Psoas muscle (tissue), 8 donors: ENCODE measurements around the gene CDON. TPM values are rescaled to one million over a fixed set of nuclear protein-coding genes. Genes with fewer than 3 reads are reported as not detected.
A peak's percentile ranks its signal among the peaks of the same experiment; 100 is the strongest.

Experiments
- ATAC-seq, 4 donors: fragments of 200-7000 bp; cut with Tn5 transposase; one replicate each; pipeline ENCODE4 v1.9.1; 2020; ENCODE audit warnings: moderate library complexity in 3 of 4, mild to moderate bottlenecking in 2 of 4
- DNase-seq, 2 donors: peaks; one replicate each; pipeline ENCODE4 v3.0.0-alpha.2; 2020
- H3K27ac ChIP-seq: fragments of 200-600 bp; one replicate; pipeline ENCODE4 v1.8.0; 2022
- H3K27me3 ChIP-seq, 3 donors: fragments of 200-600 bp in 1 of 3; one replicate each; pipeline versions ENCODE4 v1.6.1 to v1.8.0; 2013 to 2022; ENCODE audit warnings: low read length in 2 of 3, mild to moderate bottlenecking in 2 of 3, moderate library complexity in 1 of 3; ENCODE audit not compliant: insufficient read depth in 3 of 3
- H3K36me3 ChIP-seq, 2 donors: fragments of 200-600 bp in 1 of 2; one replicate each; pipeline versions ENCODE4 v1.6.1 to v1.8.0; 2013 to 2022; ENCODE audit warnings: low read depth in 1 of 2, mild to moderate bottlenecking in 1 of 2, moderate library complexity in 1 of 2; ENCODE audit not compliant: insufficient read depth in 1 of 2
- H3K4me1 ChIP-seq: fragments of 200-600 bp; one replicate; pipeline ENCODE4 v1.8.0; 2022
- H3K4me3 ChIP-seq: fragments of 200-600 bp; one replicate; pipeline ENCODE4 v1.8.0; 2022; ENCODE audit warnings: mild to moderate bottlenecking
- H3K9me3 ChIP-seq: fragments of 200-600 bp; one replicate; pipeline ENCODE4 v1.8.0; 2022
- WGBS, 3 donors: extraction: QIAGEN DNeasy Blood & Tissue Kit; methylation state at CpG; one replicate each; pipeline versions ENCODE4 v1.1.6 to v1.1.7; 2013; 5-methylcytosine and 5-hydroxymethylcytosine counted together
- intact Hi-C, 2 donors: fragments of 100-400 bp; cut with DNase I; formaldehyde crosslinking; loops; one replicate each; pipeline versions ENCODE4 v1.11.0 to v1.14.2; 2022
- polyA plus RNA-seq, 3 donors: library from polyadenylated mRNA; stranded (reverse); fragments of 200-250 nt; gene quantifications; one replicate each; pipeline ENCODE4 v1.2.3, GENCODE V29; 2013
- total RNA-seq, 4 donors: library from RNA; stranded (reverse); fragmentation: NEBNext Ultra II Directional in 2 of 4; extraction: Animal tissue kit (Norgen Biotek cat#: 25700) in 2 of 4; gene quantifications; one replicate each; pipeline versions ENCODE4 v1.2.1 to v1.2.4, GENCODE V29; 2021 to 2023
- TF ChIP-seq, protein P1 (sequence below): fragments of 200-600 bp; IDR thresholded peaks from one replicate; pipeline ENCODE4 v1.8.0; 2022; ENCODE audit warnings: antibody characterized with exemption
- donor health status: healthy with polysubstance abuse.
- donor health status: DM: no; HTN: no; CAD: no; lungs with moderate emphysema.
- donor health status: Bipolar disorder and iron deficiency.
- donor health status: healthy.
- donor health status: DM: yes; HTN: yes; CAD: no.
- donor health status: DM: no; HTN: no; CAD: no.
- donor health status: DM: no; HTN: no; CAD: no.
- donor health status: DM: yes; HTN: yes; CAD: no.

Gene CDON
- total and polyA plus RNA-seq, 7 donors, result 0.63 to 5.6 (median 1.3) TPM

DNA sequence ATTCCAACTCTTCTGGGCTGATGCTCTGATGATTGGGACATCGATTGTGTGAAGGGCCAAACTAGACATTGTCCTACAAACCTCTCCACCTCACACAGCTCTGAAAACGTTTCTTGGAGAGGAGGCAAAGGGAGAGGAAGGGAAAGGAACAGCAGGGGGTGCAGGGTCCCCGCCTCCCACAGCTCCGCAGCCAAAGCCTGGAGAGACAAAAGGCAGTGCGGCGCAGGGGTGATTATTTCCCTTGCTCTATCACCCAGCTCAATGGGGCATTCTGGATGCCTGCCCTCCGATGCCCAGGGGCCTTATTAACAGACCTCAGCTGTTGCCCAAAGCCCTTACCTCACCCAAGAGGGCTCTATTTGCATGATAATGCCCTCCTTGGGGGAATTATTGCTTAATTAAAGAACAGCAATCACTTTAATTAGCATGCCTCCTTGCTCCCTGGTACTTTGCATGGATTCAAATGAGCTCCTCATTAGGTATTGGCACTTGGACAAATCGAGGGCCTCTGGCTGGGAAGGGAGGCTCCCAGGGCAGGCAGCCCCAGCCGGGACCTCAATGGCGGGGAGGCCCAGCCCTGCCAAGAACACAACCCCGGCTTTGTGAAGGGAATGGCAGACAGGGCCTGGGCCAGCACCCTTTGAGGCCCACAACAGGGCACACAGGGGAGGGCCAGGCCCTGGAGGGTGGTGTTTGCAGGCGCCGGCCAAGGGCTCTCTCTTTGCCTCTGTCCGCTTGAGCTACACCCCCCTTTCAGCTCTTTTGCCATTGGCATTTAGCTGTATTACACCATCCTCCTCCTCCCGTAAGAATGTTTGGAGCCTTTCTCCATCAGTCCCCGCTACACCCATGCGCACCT lies 19.8 kb upstream of the CDON start:
- TF ChIP-seq, protein P1, sequence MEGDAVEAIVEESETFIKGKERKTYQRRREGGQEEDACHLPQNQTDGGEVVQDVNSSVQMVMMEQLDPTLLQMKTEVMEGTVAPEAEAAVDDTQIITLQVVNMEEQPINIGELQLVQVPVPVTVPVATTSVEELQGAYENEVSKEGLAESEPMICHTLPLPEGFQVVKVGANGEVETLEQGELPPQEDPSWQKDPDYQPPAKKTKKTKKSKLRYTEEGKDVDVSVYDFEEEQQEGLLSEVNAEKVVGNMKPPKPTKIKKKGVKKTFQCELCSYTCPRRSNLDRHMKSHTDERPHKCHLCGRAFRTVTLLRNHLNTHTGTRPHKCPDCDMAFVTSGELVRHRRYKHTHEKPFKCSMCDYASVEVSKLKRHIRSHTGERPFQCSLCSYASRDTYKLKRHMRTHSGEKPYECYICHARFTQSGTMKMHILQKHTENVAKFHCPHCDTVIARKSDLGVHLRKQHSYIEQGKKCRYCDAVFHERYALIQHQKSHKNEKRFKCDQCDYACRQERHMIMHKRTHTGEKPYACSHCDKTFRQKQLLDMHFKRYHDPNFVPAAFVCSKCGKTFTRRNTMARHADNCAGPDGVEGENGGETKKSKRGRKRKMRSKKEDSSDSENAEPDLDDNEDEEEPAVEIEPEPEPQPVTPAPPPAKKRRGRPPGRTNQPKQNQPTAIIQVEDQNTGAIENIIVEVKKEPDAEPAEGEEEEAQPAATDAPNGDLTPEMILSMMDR, result no peak
- Histone ChIP-seq H3K9me3 (no peaks in the 10 kb centered on the region), H3K4me3 (no peak overlapping the region), H3K27me3 (no peaks in the 10 kb centered on the region), H3K4me1 (peaks cover 17% of the 10 kb centered on the region), H3K36me3 (no peaks in the 10 kb centered on the region), H3K27ac (no peak overlapping the region)
- WGBS, 3 donors, result 79 to 83% (median 80%) methylated on average over 16 to 17 of the region's 17 CpGs
- ATAC-seq (no peak), DNase-seq (no peak)
- intact Hi-C loops, result no loop called here

DNA sequence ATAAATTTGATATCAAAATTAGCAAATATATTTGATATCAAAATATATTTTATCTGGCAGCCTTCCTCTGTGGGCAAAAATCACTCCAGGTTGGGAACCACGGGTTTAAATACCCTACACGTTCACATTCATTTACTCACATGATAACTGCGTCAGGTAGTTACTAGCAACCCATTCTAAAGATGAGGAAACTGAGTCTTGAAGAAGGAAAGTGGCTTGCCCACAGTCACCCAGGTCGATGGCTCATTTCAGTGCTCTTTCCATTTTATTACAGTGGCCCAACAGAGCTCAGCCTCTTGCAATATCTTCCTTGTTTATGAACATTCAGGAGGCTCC lies 19.2 kb upstream of the CDON start:
- no peaks in the 10 kb centered on the region for H3K27me3 ChIP-seq
- ATAC-seq, result no peak
- WGBS, 3 donors, result 89 to 92% (median 90%) methylated on average over 4 of the region's 4 CpGs

DNA sequence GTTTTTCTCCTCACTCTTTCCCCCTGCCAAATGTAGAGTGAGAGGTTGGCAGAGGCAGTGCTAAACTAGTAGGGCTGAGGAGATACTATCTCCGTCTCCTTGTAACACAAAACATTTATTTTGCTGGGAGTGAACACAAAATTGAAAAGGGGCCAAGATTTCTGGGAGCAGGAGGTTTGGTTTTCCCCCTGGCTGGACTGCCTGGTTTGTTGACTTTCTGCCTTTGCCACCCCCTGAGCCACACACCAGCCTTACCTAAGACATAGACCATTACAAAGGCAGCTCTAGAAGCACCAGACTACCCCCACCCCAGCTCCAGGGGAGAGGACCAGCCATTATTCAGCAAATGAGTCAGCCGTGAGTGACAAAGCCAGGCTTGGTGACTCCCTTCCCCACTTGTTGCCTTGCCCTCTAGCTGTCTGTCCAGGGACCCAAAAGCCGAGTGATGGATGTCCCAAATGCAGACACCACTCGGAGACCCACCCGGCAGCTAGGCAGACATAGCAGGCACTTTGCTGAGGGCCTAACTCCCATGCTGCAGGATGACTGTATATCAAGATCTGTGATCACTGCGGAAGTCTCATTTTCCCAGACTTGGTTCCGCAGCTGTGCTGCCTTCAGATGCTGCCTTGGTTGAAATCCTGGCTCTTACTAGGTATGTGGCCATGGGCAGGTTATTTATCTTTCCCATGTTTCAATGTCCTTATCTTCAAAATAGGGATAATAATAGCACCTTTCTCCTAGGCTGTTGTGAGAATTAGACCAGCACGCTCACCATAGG lies 17.7 kb upstream of the CDON start:
- Histone ChIP-seq H3K27me3 (no peaks in the 10 kb centered on the region), H3K4me3 (no peak overlapping the region), H3K4me1 (peaks cover 17% of the 10 kb centered on the region), H3K9me3 (no peaks in the 10 kb centered on the region), H3K27ac (peak overlapping the region; percentile 46), H3K36me3 (no peaks in the 10 kb centered on the region)
- DNase-seq, result no peak
- ATAC-seq, result peak; percentile 67 to 91 (median 76)
- intact Hi-C loops, result no loop called here
- WGBS, 3 donors, result 52 to 68% (median 61%) methylated on average over 8 of the region's 8 CpGs
- TF ChIP-seq, protein P1, result no peak

More for the DNA sequence above, 19.2 kb upstream of the CDON start:
- peaks cover 17% of the 10 kb centered on the region for H3K4me1 ChIP-seq
- H3K4me3 ChIP-seq, result no peak overlapping the region
- no peak for DNase-seq
- intact Hi-C loops, result no loop called here
- no peak overlapping the region for H3K27ac ChIP-seq
- no peaks in the 10 kb centered on the region for H3K9me3 ChIP-seq
- TF ChIP-seq, protein P1, result no peak
- H3K36me3 ChIP-seq, result no peaks in the 10 kb centered on the region

DNA sequence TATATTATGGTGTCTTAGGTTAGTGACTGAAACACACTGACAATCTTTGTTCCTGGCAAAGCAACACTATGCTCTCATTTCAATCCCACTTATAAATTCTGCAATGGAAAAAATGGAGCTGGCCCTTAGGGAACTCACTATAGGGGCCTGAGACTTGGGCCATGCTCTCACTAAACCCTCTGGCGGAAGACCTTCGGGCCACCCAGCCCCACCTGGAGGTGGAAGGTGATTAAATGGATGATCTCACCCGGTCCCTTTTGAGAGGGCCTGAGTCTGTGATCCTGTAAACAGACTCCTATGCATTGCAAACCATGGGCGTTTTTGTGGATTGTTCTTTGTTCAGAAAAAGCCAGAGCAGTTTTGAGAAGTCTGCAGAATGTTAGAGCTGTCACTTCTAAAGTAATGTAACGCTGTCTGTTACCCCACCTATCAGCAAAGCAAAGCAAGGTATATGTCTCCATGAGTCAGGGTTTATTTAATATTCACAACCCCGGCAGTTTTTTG lies 17.0 kb upstream of the CDON start:
- intact Hi-C loops, result no loop called here
- DNase-seq, result no peak
- Histone ChIP-seq H3K9me3 (no peaks in the 10 kb centered on the region), H3K4me1 (peaks cover 17% of the 10 kb centered on the region), H3K27me3 (no peaks in the 10 kb centered on the region), H3K36me3 (no peaks in the 10 kb centered on the region), H3K27ac (peak overlapping the region; percentile 46), H3K4me3 (no peak overlapping the region)
- WGBS, 3 donors, result 43 to 54% (median 47%) methylated on average over 6 of the region's 6 CpGs
- peak in 3 of 4 donors; percentile 19 to 26 (median 23) for ATAC-seq
- TF ChIP-seq, protein P1, result no peak
